AG04449 (cell line): ENCODE data around the gene CSK.

ENCODE experiments used
- CTCF ChIA-PET: fragments of 350-600 bp; formaldehyde crosslinking; extraction: SDS; loops from one replicate; lab custom pipeline; 2021; ENCODE audit warnings: antibody characterized with exemption; lab: Yijun Ruan, JAX
- POLR2A ChIA-PET: fragments of 400-600, 350-600 bp; formaldehyde crosslinking; extraction: SDS; loops from one replicate; lab custom pipeline; 2020; ENCODE audit warnings: antibody characterized with exemption, inconsistent platforms; lab: Yijun Ruan, JAX
- DNase-seq: peaks from one replicate; pipeline ENCODE4 v3.0.0-alpha.2; 2010; ENCODE audit warnings: low read depth, low spot score
- H3K4me3 ChIP-seq: 2 replicates; pipeline ENCODE4 v1.5.1; 2011; ENCODE audit warnings: low read depth, mild to moderate bottlenecking, control low read depth, low read length
- TF ChIP-seq, protein P1 (sequence below): IDR thresholded peaks from one replicate; pipeline ENCODE4 v1.5.1; 2011; ENCODE audit warnings: mild to moderate bottlenecking, moderate library complexity, low read length, control low read depth, inconsistent platforms; ENCODE audit not compliant: insufficient read depth; ENCODE audit errors: missing control alignments

The CSK gene

DNA sequence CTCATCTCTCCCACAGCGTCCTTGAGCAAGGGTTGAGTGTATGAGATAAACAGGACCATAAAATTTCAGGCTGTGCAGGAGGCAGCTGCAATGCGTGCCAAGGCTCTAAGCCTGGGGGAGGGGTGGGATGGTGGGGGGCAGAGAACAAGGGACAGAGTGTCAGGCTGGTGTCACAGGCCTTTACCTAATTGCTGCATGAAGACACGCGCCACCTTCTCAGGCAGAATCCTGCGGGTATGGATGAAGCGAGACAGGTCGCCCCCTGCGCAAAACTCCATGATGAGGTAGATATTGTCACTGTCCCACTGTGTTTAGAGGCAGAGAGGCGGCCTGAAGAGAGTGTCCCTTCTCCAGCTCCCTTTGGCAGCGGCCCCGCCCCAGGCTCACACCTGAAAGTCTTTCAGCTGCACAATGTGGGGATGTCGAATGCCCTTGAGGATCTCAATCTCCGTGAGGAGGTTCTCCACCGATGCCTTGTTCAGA lies 60.1 kb downstream of the CSK start:
- TF ChIP-seq, protein P1, sequence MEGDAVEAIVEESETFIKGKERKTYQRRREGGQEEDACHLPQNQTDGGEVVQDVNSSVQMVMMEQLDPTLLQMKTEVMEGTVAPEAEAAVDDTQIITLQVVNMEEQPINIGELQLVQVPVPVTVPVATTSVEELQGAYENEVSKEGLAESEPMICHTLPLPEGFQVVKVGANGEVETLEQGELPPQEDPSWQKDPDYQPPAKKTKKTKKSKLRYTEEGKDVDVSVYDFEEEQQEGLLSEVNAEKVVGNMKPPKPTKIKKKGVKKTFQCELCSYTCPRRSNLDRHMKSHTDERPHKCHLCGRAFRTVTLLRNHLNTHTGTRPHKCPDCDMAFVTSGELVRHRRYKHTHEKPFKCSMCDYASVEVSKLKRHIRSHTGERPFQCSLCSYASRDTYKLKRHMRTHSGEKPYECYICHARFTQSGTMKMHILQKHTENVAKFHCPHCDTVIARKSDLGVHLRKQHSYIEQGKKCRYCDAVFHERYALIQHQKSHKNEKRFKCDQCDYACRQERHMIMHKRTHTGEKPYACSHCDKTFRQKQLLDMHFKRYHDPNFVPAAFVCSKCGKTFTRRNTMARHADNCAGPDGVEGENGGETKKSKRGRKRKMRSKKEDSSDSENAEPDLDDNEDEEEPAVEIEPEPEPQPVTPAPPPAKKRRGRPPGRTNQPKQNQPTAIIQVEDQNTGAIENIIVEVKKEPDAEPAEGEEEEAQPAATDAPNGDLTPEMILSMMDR, result no peak
- CTCF ChIA-PET, result interaction anchor here (0.9 to 6.1 kb wide), 12 partner anchors 8 to 72 kb away, joined by 3 to 43 read pairs (median 8); partner anchors contain the start of genes CPLX3 and CSK
- H3K4me3 ChIP-seq, result peak overlapping the region; percentile 87
- no peak for DNase-seq
- POLR2A ChIA-PET, result interaction anchor here (1.0 kb wide), 1 partner anchor 13 kb away, joined by 3 read pairs; no protein-coding TSS in a partner anchor

DNA sequence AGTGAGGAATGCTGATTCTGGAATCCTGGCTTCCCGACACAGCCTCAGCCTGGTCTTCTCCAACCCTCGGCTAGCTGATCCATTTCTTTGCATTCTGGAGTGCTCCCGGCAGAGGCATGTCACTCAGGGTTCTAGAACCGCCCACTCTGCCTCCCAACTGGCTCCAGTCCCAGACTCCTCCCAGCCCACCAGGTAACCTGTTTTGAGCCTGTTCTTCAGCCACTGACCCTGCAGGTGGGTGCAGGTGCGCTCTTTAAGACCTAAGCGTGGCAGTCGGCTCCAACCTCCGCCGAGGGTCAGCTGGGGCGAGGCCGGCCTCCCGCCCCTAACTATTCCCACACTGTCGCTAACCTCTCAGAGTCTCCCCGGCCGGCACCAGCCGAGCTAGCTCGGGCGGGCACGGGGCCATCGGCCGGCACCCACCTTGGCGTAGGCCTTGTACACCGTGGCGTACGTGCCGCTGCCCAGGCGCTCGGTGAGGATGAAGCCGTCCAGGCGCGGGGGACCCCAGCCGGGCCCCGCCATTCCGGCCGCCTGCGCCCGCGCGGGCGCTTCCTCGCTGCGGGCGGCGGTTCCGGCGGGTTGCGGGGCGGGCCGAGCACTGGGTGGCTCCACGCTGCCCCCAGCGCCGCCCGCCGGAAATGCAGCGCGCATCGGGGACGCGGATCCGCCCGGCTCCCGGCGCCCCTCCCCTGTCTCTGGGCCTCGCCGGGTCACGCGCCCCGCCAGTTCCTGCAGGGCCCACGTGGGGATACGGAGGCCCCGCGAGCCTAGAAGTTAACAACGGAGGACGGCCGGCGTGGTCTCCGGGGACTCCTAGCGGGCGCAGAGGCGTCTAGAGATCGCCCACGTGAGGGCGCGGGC lies 60.9 kb downstream of the CSK start, which contains the start of gene ULK3:
Gene ULK3 (minus strand): TSS at position 576 of the 864 bp plus-strand sequence. CDS start 51 bp downstream, at position 525.
- DNase-seq, result no peak
- ChIA-PET CTCF (interaction anchor here (0.7 to 6.1 kb wide), 15 partner anchors 9 to 108 kb away, joined by 3 to 43 read pairs (median 6); partner anchors contain the start of gene CPLX3), POLR2A (interaction anchor here (1.0 kb wide), 1 partner anchor 12 kb away, joined by 3 read pairs; no protein-coding TSS in a partner anchor)
- H3K4me3 ChIP-seq, result peak within 1 kb of the TSS; percentile 87
- TF ChIP-seq, protein P1, result peak; percentile 71

DNA sequence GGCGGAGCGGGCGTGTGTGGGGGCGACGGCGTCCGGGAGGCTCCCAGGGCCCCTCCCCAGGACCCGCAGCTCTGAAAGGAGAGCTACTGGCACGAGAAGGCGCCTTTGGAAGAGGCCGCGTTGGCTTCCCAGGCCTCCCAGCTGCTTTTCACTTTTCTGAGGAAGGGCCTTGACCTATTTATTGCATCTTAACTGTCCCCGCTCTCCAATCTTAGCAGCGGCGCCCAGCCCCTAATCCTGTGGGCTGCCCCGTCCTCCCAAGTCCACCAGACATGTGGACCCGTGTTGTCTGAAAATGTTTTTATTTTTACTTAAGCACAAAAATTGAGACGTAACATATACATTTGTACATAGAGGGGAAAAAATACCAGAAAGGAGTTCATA lies 61.6 kb downstream of the CSK start:
- TF ChIP-seq, protein P1, result no peak
- ChIA-PET POLR2A (no interaction called here), CTCF (interaction anchor here (0.7 to 6.1 kb wide), 14 partner anchors 10 to 107 kb away, joined by 3 to 43 read pairs (median 6); partner anchors contain the start of gene CPLX3)
- DNase-seq, result no peak
- H3K4me3 ChIP-seq, result peak overlapping the region; percentile 87

DNA sequence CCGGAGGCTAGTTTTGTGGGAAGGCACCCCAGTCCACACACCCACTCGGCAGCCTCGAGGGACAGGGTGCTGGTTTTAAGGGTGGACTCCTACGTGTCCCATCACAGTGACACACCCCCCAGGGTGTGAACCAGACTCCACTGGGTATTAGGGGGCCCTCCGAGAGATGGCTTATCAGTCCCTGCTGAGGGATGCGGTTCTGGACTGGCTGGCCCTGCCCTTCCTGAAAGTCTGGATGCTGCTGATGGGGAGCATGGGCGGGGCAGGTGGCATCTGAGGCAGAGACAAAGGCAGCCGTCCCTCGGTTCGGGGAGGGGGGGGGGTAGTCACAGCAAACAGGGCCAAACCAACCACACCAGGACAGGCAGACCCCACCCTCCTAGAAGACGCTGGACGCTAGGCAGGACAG lies 62.0 kb downstream of the CSK start:
- POLR2A ChIA-PET, result interaction anchor here (0.7 kb wide), 1 partner anchor 61 kb away, joined by 4 read pairs; no protein-coding TSS in a partner anchor
- TF ChIP-seq, protein P1, result no peak
- CTCF ChIA-PET, result interaction anchor here (0.7 to 6.1 kb wide), 13 partner anchors 11 to 107 kb away, joined by 3 to 43 read pairs (median 6); partner anchors contain the start of gene CPLX3
- H3K4me3 ChIP-seq, result no peak overlapping the region
- no peak for DNase-seq

DNA sequence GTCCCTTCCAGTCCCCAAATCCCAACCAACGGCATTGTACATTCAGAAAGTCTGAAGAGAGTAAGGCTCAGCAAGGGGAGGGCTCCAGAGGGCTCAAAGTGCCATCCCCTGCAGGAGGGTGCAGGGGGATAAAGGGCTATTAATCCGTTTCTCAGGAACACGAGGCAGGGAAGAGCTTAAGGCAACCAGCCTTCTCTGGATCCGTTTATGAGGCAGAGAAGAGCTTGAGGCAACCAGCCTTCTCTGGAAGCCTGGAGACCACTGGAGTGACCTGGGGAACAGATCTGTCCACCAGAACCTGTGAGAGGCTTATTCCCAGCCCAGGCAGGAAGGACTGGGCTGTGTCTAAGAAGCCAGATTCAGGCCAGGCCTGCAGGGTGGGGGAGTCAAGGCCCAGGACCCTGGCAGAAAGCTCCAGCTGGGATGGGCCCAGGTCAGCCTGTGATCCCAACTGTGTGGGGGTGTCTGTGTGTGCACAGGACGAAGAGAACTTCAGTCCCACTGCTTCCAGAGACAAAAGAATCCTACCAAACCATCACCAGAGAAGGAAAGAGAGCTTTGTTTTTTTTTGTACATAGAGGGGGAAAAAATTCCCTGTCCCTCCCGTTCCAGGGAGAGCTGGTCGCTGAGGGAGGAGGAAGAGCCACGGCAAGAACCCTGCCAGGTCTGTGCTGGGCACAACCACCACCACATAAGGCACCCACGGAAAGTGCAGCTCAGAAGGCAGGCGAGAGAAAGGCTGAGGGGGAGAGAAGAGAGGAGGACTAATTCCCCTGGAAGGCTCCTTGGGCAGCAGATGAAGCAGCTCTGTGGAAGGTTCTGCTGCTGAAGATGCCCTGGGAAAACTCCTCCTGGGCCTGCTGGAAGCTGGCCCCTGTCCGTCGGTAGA lies 62.7 kb downstream of the CSK start:
- TF ChIP-seq, protein P1, result no peak
- ChIA-PET POLR2A (interaction anchor here (0.7 kb wide), 1 partner anchor 61 kb away, joined by 4 read pairs; no protein-coding TSS in a partner anchor), CTCF (interaction anchor here (1.1 to 6.1 kb wide), 7 partner anchors 25 to 106 kb away, joined by 3 to 41 read pairs (median 5); no protein-coding TSS in a partner anchor)
- DNase-seq, result no peak
- no peak overlapping the region for H3K4me3 ChIP-seq
